Right lobe of liver (tissue), 6 donors: ENCODE measurements around the gene DVL2. TPM values are rescaled to one million over a fixed set of nuclear protein-coding genes. Genes with fewer than 3 reads are reported as not detected.

Experiments
- ATAC-seq, 4 donors: fragments of 200-7000 bp; cut with Tn5 transposase; one replicate each; pipeline ENCODE4 v1.9.1; 2020; ENCODE audit warnings: mild to moderate bottlenecking in 4 of 4, moderate library complexity in 4 of 4
- DNase-seq, 3 donors: peaks; one replicate each; pipeline ENCODE4 v3.0.0-alpha.2; 2020
- H3K27ac ChIP-seq, 3 donors: fragments of 200-600 bp; one replicate each; pipeline ENCODE4 v1.8.0; 2022
- H3K27me3 ChIP-seq, 2 donors: fragments of 200-600 bp; one replicate each; pipeline ENCODE4 v1.8.0; 2022
- H3K36me3 ChIP-seq, 4 donors: fragments of 200-600 bp; sonication (generic) in 1 of 4; one replicate each; pipeline versions ENCODE4 v1.5.1 to v1.8.0; 2017 to 2022; ENCODE audit warnings: control low read depth in 1 of 4
- H3K4me1 ChIP-seq, 4 donors: fragments of 200-600 bp; sonication (generic) in 1 of 4; one replicate each; pipeline versions ENCODE4 v1.5.1 to v1.8.0; 2017 to 2022; ENCODE audit warnings: control low read depth in 1 of 4
- H3K4me3 ChIP-seq, 3 donors: fragments of 200-600 bp; one replicate each; pipeline ENCODE4 v1.8.0; 2022
- H3K9me3 ChIP-seq, 4 donors: fragments of 200-600 bp; sonication (generic) in 1 of 4; one replicate each; pipeline versions ENCODE4 v1.5.1 to v1.8.0; 2017 to 2022; ENCODE audit warnings: control low read depth in 1 of 4
- CTCF ChIP-seq, 4 donors: fragments of 200-600 bp in 3 of 4; fragments of 450-650 bp in 1 of 4; IDR thresholded peaks; one replicate each; pipeline versions ENCODE4 v1.5.1 to v1.8.0; 2016 to 2022; ENCODE audit warnings: antibody characterized with exemption in 4 of 4, mild to moderate bottlenecking in 2 of 4
- POLR2A ChIP-seq: fragments of 450-650 bp; IDR thresholded peaks from one replicate; pipeline ENCODE4 v1.6.1; 2017; ENCODE audit warnings: antibody characterized with exemption, mild to moderate bottlenecking
- WGBS: methylation state at CpG from one replicate; pipeline ENCODE4 v1.1.6; 2018; ENCODE audit warnings: low coverage, low lambda C conversion rate; ENCODE audit not compliant: insufficient coverage; ENCODE audit errors: missing lambda C conversion rate; 5-methylcytosine and 5-hydroxymethylcytosine counted together
- intact Hi-C, 2 donors: fragments of 100-400 bp; cut with DNase I; formaldehyde crosslinking; loops; one replicate each; pipeline versions ENCODE4 v1.11.2 to v1.14.1; 2022
- long read RNA-seq: library from polyadenylated mRNA; unstranded; transcript quantifications from one replicate; pipeline ENCODE4 v2.0.0, GENCODE V29; 2019
- total RNA-seq, 6 experiments: library from RNA; depleted of rRNA in 2 of 6; stranded (reverse); fragments of >200 nt in 2 of 6; fragmentation: NEBNext Ultra II Directional in 3 of 6; extraction: Animal tissue kit (Norgen Biotek cat#: 25700) in 3 of 6; gene quantifications; one replicate each; pipeline versions ENCODE4 v1.1.0 to v1.2.4, GENCODE V29; 2016 to 2023
- donor health status: DM: no; HTN: yes; CAD: no.
- donor health status: DM: no; HTN: no; CAD: no.
- donor health status: DM: no; HTN: no; CAD: no.
- donor health status: DM: no; HTN: yes; CAD: no.
- donor health status: DM: no; HTN: yes; CAD: no.

Gene DVL2
- total RNA-seq: 10 to 100 TPM in 4 of 6 experiments, 1 to 10 TPM in 2; 9.6 to 13.5 (median 12.8) TPM
- long read RNA-seq: 0 reads

- ATAC-seq (peak; percentile 48 to 61 (median 55)), DNase-seq (peak; percentile 96 to 98 (median 97))
- H3K4me3 ChIP-seq: peak within 1 kb of the TSS; percentile 74 to 92 (median 79)
- WGBS: 0% methylated on average over 21 of the region's 72 CpGs
- H3K27me3 ChIP-seq: no peaks in the 10 kb centered on the region
- TF ChIP-seq CTCF (IDR thresholded peaks at IDR 0.05) (no peak), POLR2A (peak; percentile 55)
- no peaks in the 10 kb centered on the region for H3K9me3 ChIP-seq
- intact Hi-C loops: no loop called here
- H3K36me3 ChIP-seq: peaks cover 0 to 19% (median 3%) of the 10 kb centered on the region in 4 donors
- H3K4me1 ChIP-seq: peaks cover 0 to 29% (median 3%) of the 10 kb centered on the region in 4 donors
- peak within 1 kb of the TSS; percentile 69 to 72 (median 71) for H3K27ac ChIP-seq
Observed at GRCh38 chr17:7234083-7234951, at the start of gene DVL2. TSS of gene DVL2 (minus strand) at chr17:7234517. CDS start at chr17:7234262, 255 bp downstream.

- no peak for ATAC-seq
- Histone ChIP-seq H3K4me3 (no peak overlapping the region), H3K27me3 (no peaks in the 10 kb centered on the region), H3K36me3 (no peaks in the 10 kb centered on the region), H3K9me3 (no peaks in the 10 kb centered on the region), H3K4me1 (peaks cover 0 to 20% (median 2%) of the 10 kb centered on the region in 4 donors), H3K27ac (no peak overlapping the region)
- WGBS: 89% methylated on average over 8 of the region's 18 CpGs
- TF ChIP-seq POLR2A (no peak), CTCF (IDR thresholded peaks at IDR 0.05) (no peak)
- DNase-seq: no peak
- intact Hi-C loops: no loop called here
Observed at GRCh38 chr17:7283471-7284216, 49.3 kb upstream of the DVL2 start.

GRCh38 chr17:7282752-7283321 lies 48.5 kb upstream of the DVL2 start:
- intact Hi-C loops: no loop called here
- no peak for DNase-seq
- no peak overlapping the region for H3K4me3 ChIP-seq
- no peaks in the 10 kb centered on the region for H3K36me3 ChIP-seq
- no peaks in the 10 kb centered on the region for H3K27me3 ChIP-seq
- 54% methylated on average over 5 of the region's 6 CpGs for WGBS
- no peaks in the 10 kb centered on the region for H3K9me3 ChIP-seq
- no peak for TF ChIP-seq POLR2A
- no peak for TF ChIP-seq CTCF (IDR thresholded peaks at IDR 0.05)
- ATAC-seq: no peak
- no peak overlapping the region for H3K27ac ChIP-seq
- peaks cover 0 to 20% (median 2%) of the 10 kb centered on the region in 4 donors for H3K4me1 ChIP-seq

- Histone ChIP-seq H3K27ac (peak overlapping the region in 1 of 3 donors; percentile 73), H3K36me3 (no peaks in the 10 kb centered on the region), H3K27me3 (no peaks in the 10 kb centered on the region), H3K9me3 (no peaks in the 10 kb centered on the region), H3K4me3 (peak overlapping the region; percentile 22 to 61 (median 53)), H3K4me1 (peaks cover 0 to 20% (median 2%) of the 10 kb centered on the region in 4 donors)
- 3% methylated on average over 14 of the region's 43 CpGs for WGBS
- intact Hi-C loops: no loop called here
- DNase-seq: peak in 2 of 3 donors; percentile 48 to 57
- TF ChIP-seq POLR2A: no peak
- TF ChIP-seq CTCF (IDR thresholded peaks at IDR 0.05): no peak
- no peak for ATAC-seq
Observed at GRCh38 chr17:7281953-7282751, 47.8 kb upstream of the DVL2 start.
